Prostate gland (tissue), 2 donors: ENCODE measurements around the gene SHISAL2A.

Source experiments
- CTCF ChIP-seq, 4 experiments: fragments of 200-600 bp in 2 of 4; fragments of 450-650 bp in 2 of 4; sonication (generic) in 2 of 4; IDR thresholded peaks; 1 replicate in 3 of 4; 2 replicates in 1 of 4; pipeline ENCODE4 v1.5.1; 2016 to 2019; ENCODE audit warnings: antibody characterized with exemption in 4 of 4, mild to moderate bottlenecking in 2 of 4, moderate library complexity in 2 of 4
- POLR2A ChIP-seq: fragments of 450-650 bp; IDR thresholded peaks from one replicate; pipeline ENCODE4 v1.6.1; 2016; ENCODE audit warnings: antibody characterized with exemption, mild to moderate bottlenecking

GRCh38 chr1:52604063-52604770 is 28.8 kb upstream of the SHISAL2A start:
- TF ChIP-seq POLR2A (no peak), CTCF (IDR thresholded peaks at IDR 0.05) (no peak)
